GM12865 (cell line): ENCODE measurements around the gene OPN5.

Source experiments
- DNase-seq: peaks from one replicate; pipeline ENCODE4 v3.0.0; 2010; ENCODE audit warnings: low read depth
- H3K4me3 ChIP-seq: 2 replicates; pipeline ENCODE4 v1.5.1; 2011; ENCODE audit warnings: mild to moderate bottlenecking, low read depth, low read length, control low read depth
- CTCF ChIP-seq: IDR thresholded peaks from 2 replicates; pipeline ENCODE4 v1.5.1; 2011; ENCODE audit warnings: low read length, control low read depth, low read depth, inconsistent platforms; ENCODE audit not compliant: insufficient read depth; ENCODE audit errors: missing control alignments

The OPN5 gene

GRCh38 chr6:47804821-47805220 lies 23.0 kb downstream of the OPN5 start:
- DNase-seq = no peak
- no peak overlapping the region for H3K4me3 ChIP-seq
- no peak for TF ChIP-seq CTCF

- DNase-seq = no peak
- no peak for TF ChIP-seq CTCF
- no peak overlapping the region for H3K4me3 ChIP-seq
Observed at GRCh38 chr6:47809873-47810272, 28.0 kb downstream of the OPN5 start.

- DNase-seq = peak; percentile 2
- no peak overlapping the region for H3K4me3 ChIP-seq
- TF ChIP-seq CTCF = no peak
Observed at GRCh38 chr6:47810885-47811284, 29.1 kb downstream of the OPN5 start.

GRCh38 chr6:47811443-47811842 lies 29.6 kb downstream of the OPN5 start:
- no peak for TF ChIP-seq CTCF

GRCh38 chr6:47817749-47818148 lies 35.9 kb downstream of the OPN5 start:
- TF ChIP-seq CTCF = no peak
- no peak overlapping the region for H3K4me3 ChIP-seq
- DNase-seq = no peak

More at GRCh38 chr6:47811443-47811842, 29.6 kb downstream of the OPN5 start:
- DNase-seq = no peak
- no peak overlapping the region for H3K4me3 ChIP-seq

- no peak for TF ChIP-seq CTCF
Observed at GRCh38 chr6:47819461-47819860, 37.6 kb downstream of the OPN5 start.

GRCh38 chr6:47822856-47823554 lies 41.2 kb downstream of the OPN5 start:
- no peak for DNase-seq
- H3K4me3 ChIP-seq = no peak overlapping the region
- no peak for TF ChIP-seq CTCF

More at GRCh38 chr6:47819461-47819860, 37.6 kb downstream of the OPN5 start:
- no peak for DNase-seq
- no peak overlapping the region for H3K4me3 ChIP-seq
